ENCODE results near the gene KCNJ4. TPM values are rescaled to one million over a fixed set of nuclear protein-coding genes. Genes with fewer than 3 reads are reported as not detected.
"Not testable (repeated sequence)": the region's sequence is repeated elsewhere in the genome, so short reads cannot be mapped to it uniquely, and the experiment has no call there.

Gene KCNJ4
- total RNA-seq, 2 experiments from 2014 or later: not detected

GRCh38 chr22:38388506-38389427, 66.2 kb downstream of the KCNJ4 start:
- Histone ChIP-seq H3K4me1 (ENCODE audit: insufficient read depth, low read length, poor library complexity, severe bottlenecking) (peaks cover 71% of the 10 kb centered on the region), H3K4me2 (ENCODE audit: low read length) (peak overlapping the region; percentile 66), H3K79me2 (ENCODE audit: insufficient read depth, low read depth, low read length) (peaks cover 78% of the 10 kb centered on the region), H3K4me3 (ENCODE audit: low read depth, low read length, poor library complexity, severe bottlenecking) (peak overlapping the region; percentile 26), H3K27ac (ENCODE audit: low read depth, low read length, poor library complexity, severe bottlenecking) (peak overlapping the region; percentile 15)
- DNase-seq (ENCODE audit: low spot score); H3K9me3 ChIP-seq (ENCODE audit: low read length); CTCF ChIA-PET (ENCODE audit: unreplicated experiment); H4K20me1 ChIP-seq (ENCODE audit: insufficient read depth, low read length); intact Hi-C loops (cut with micrococcal nuclease; ENCODE audit: unreplicated experiment); H2AFZ ChIP-seq (ENCODE audit: low read length); POLR2A ChIA-PET; H3K36me3 ChIP-seq (ENCODE audit: insufficient read depth, low read length); BruUV-seq (replicated peaks); H3K9me2 ChIP-seq (ENCODE audit: insufficient read depth, low read length): not testable (repeated sequence)

GRCh38 chr22:38386918-38387317, 68.1 kb downstream of the KCNJ4 start:
- H2AFZ ChIP-seq (ENCODE audit: low read length); H3K27ac ChIP-seq (ENCODE audit: low read depth, low read length, poor library complexity, severe bottlenecking); DNase-seq (ENCODE audit: low spot score); intact Hi-C loops (cut with micrococcal nuclease; ENCODE audit: unreplicated experiment); H3K36me3 ChIP-seq (ENCODE audit: insufficient read depth, low read length); BruUV-seq (replicated peaks); POLR2A ChIA-PET; H3K9me3 ChIP-seq (ENCODE audit: low read length); H3K9me2 ChIP-seq (ENCODE audit: insufficient read depth, low read length); H4K20me1 ChIP-seq (ENCODE audit: insufficient read depth, low read length); CTCF ChIA-PET (ENCODE audit: unreplicated experiment): not testable (repeated sequence)
- Histone ChIP-seq H3K4me2 (ENCODE audit: low read length) (peak overlapping the region; percentile 43), H3K4me3 (ENCODE audit: low read depth, low read length, poor library complexity, severe bottlenecking) (peak overlapping the region; percentile 20), H3K4me1 (ENCODE audit: insufficient read depth, low read length, poor library complexity, severe bottlenecking) (peaks cover 63% of the 10 kb centered on the region), H3K79me2 (ENCODE audit: insufficient read depth, low read depth, low read length) (peaks cover 77% of the 10 kb centered on the region)

- DNase-seq (ENCODE audit: low spot score): no peak
- Histone ChIP-seq H3K4me3 (ENCODE audit: low read depth, low read length, poor library complexity, severe bottlenecking) (no peak overlapping the region), H4K20me1 (ENCODE audit: insufficient read depth, low read length) (no peaks in the 10 kb centered on the region; the same call in 1 of the 2 replicates), H2AFZ (ENCODE audit: low read length) (no peak overlapping the region), H3K79me2 (ENCODE audit: insufficient read depth, low read depth, low read length) (peaks cover 54% of the 10 kb centered on the region; the same call in 1 of the 2 replicates), H3K4me2 (ENCODE audit: low read length) (no peak overlapping the region), H3K9me2 (ENCODE audit: insufficient read depth, low read length) (no peaks in the 10 kb centered on the region), H3K27ac (ENCODE audit: low read depth, low read length, poor library complexity, severe bottlenecking) (no peak overlapping the region), H3K4me1 (ENCODE audit: insufficient read depth, low read length, poor library complexity, severe bottlenecking) (peaks cover 34% of the 10 kb centered on the region), H3K9me3 (ENCODE audit: low read length) (no peaks in the 10 kb centered on the region), H3K36me3 (ENCODE audit: insufficient read depth, low read length) (peaks cover 30% of the 10 kb centered on the region)
- POLR2A ChIA-PET: no interaction called here
- CTCF ChIA-PET (ENCODE audit: unreplicated experiment): no interaction called here
- intact Hi-C loops (cut with micrococcal nuclease; ENCODE audit: unreplicated experiment): no loop called here
- BruUV-seq (replicated peaks): no TSS peak
- no peak for TF ChIP-seq EZH2phosphoT487 (IDR thresholded peaks at IDR 0.05; ENCODE audit: borderline replicate concordance, low read depth, low read length)
- no peak for TF ChIP-seq CTCF (conservative IDR thresholded peaks at IDR 0.05; ENCODE audit: low read length)
Measured at GRCh38 chr22:38383417-38383816, 71.6 kb downstream of the KCNJ4 start.

- peaks cover 33% of the 10 kb centered on the region; the same call in 1 of the 2 replicates for H3K79me2 ChIP-seq (ENCODE audit: insufficient read depth, low read depth, low read length)
- peaks cover 38% of the 10 kb centered on the region for H3K36me3 ChIP-seq (ENCODE audit: insufficient read depth, low read length)
- CTCF ChIA-PET (ENCODE audit: unreplicated experiment); H3K4me2 ChIP-seq (ENCODE audit: low read length); H2AFZ ChIP-seq (ENCODE audit: low read length); DNase-seq (ENCODE audit: low spot score); H3K9me3 ChIP-seq (ENCODE audit: low read length); H3K27ac ChIP-seq (ENCODE audit: low read depth, low read length, poor library complexity, severe bottlenecking); BruUV-seq (replicated peaks); H3K4me3 ChIP-seq (ENCODE audit: low read depth, low read length, poor library complexity, severe bottlenecking); intact Hi-C loops (cut with micrococcal nuclease; ENCODE audit: unreplicated experiment); POLR2A ChIA-PET; H3K9me2 ChIP-seq (ENCODE audit: insufficient read depth, low read length); H4K20me1 ChIP-seq (ENCODE audit: insufficient read depth, low read length): not testable (repeated sequence)
- H3K4me1 ChIP-seq (ENCODE audit: insufficient read depth, low read length, poor library complexity, severe bottlenecking): peaks cover 14% of the 10 kb centered on the region
Measured at GRCh38 chr22:38381371-38381770, 73.6 kb downstream of the KCNJ4 start.

Data from OCI-LY7 (cell line).